Measurements from ENCODE around the gene POLD3.

GRCh38 chr11:74683941-74684481, 91.6 kb downstream of the POLD3 start:
- TF ChIP-seq, protein P1, sequence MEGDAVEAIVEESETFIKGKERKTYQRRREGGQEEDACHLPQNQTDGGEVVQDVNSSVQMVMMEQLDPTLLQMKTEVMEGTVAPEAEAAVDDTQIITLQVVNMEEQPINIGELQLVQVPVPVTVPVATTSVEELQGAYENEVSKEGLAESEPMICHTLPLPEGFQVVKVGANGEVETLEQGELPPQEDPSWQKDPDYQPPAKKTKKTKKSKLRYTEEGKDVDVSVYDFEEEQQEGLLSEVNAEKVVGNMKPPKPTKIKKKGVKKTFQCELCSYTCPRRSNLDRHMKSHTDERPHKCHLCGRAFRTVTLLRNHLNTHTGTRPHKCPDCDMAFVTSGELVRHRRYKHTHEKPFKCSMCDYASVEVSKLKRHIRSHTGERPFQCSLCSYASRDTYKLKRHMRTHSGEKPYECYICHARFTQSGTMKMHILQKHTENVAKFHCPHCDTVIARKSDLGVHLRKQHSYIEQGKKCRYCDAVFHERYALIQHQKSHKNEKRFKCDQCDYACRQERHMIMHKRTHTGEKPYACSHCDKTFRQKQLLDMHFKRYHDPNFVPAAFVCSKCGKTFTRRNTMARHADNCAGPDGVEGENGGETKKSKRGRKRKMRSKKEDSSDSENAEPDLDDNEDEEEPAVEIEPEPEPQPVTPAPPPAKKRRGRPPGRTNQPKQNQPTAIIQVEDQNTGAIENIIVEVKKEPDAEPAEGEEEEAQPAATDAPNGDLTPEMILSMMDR (IDR thresholded peaks at IDR 0.05): no peak
- no peak for TF ChIP-seq POLR2A (IDR thresholded peaks at IDR 0.05)
- no peak for TF ChIP-seq POLR2AphosphoS5 (IDR thresholded peaks at IDR 0.05; ENCODE audit: insufficient read depth in 1 of 2, low read depth in 1 of 2)
